ENCODE data around the gene GTPBP4.

GRCh38 chr10:1029838-1030237 lies 41.6 kb downstream of the GTPBP4 start:
- TF ChIP-seq CTCF (conservative IDR thresholded peaks at IDR 0.05 in 1 of 2, IDR thresholded peaks at IDR 0.05 in 1 of 2; ENCODE audit: low read depth in 1 of 2, low read length in 2 of 2): no peak
- TF ChIP-seq EZH2 (IDR thresholded peaks at IDR 0.05; ENCODE audit: low read length, missing control alignments): no peak
